HEK293 (cell line): Measurements from ENCODE around the gene METTL23.

Experiments used
- CTCF ChIA-PET: fragments of 350-600 bp; formaldehyde crosslinking; extraction: SDS; loops from one replicate; lab custom pipeline; 2021; ENCODE audit warnings: antibody characterized with exemption; lab: Yijun Ruan, JAX
- POLR2A ChIA-PET: fragments of 300-600 bp; formaldehyde crosslinking; extraction: SDS; loops from one replicate; lab custom pipeline; 2020; ENCODE audit warnings: antibody characterized with exemption, inconsistent platforms; lab: Yijun Ruan, JAX
- H3K27ac ChIP-seq: fragments of 200-500 bp; sonication (Bioruptor generic); 2 replicates; pipeline ENCODE4 v1.5.1; 2014; ENCODE audit warnings: low read depth, low read length, control low read depth, inconsistent platforms; ENCODE audit errors: extremely low read depth
- H3K36me3 ChIP-seq, 2 experiments: fragments of 200-500 bp in 1 of 2; sonication (Bioruptor generic) in 1 of 2; 1 replicate in 1 of 2; 2 replicates in 1 of 2; pipeline ENCODE4 v1.5.1; 2014 to 2017; ENCODE audit warnings: inconsistent platforms in 2 of 2, low read length in 2 of 2; ENCODE audit not compliant: control insufficient read depth in 2 of 2, insufficient read depth in 1 of 2
- H3K4me1 ChIP-seq: fragments of 200-500 bp; sonication (Bioruptor generic); 2 replicates; pipeline ENCODE4 v1.5.1; 2014; ENCODE audit warnings: mild to moderate bottlenecking, low read length, inconsistent platforms; ENCODE audit not compliant: control insufficient read depth, insufficient read depth
- H3K4me3 ChIP-seq: 2 replicates; pipeline ENCODE4 v1.5.1; 2011; ENCODE audit warnings: low read depth, mild to moderate bottlenecking, control low read depth, low read length, moderate library complexity
- H3K9me3 ChIP-seq: fragments of 200-500 bp; sonication (Bioruptor generic); 2 replicates; pipeline ENCODE4 v1.5.1; 2014; ENCODE audit warnings: low read depth, low read length, inconsistent platforms; ENCODE audit not compliant: control insufficient read depth, insufficient read depth
- ATF2 ChIP-seq: fragments of 450-650 bp; formaldehyde crosslinking; IDR thresholded peaks from 2 replicates; pipeline ENCODE4 v1.5.1; 2016; ENCODE audit warnings: missing biosample characterization, missing genetic modification characterization, low read depth
- ZBTB1 ChIP-seq: fragments of 450-650 bp; formaldehyde crosslinking; IDR thresholded peaks from 2 replicates; pipeline ENCODE4 v1.5.1; 2016; ENCODE audit warnings: missing biosample characterization, missing genetic modification characterization
- ZFP37 ChIP-seq: fragments of 450-650 bp; formaldehyde crosslinking; IDR thresholded peaks from 2 replicates; pipeline ENCODE4 v1.5.1; 2016; ENCODE audit warnings: missing biosample characterization, missing genetic modification characterization
- ZNF132 ChIP-seq: fragments of 450-650 bp; formaldehyde crosslinking; IDR thresholded peaks from 2 replicates; pipeline ENCODE4 v1.5.1; 2017; ENCODE audit warnings: missing biosample characterization, missing genetic modification characterization, borderline replicate concordance
- ZNF169 ChIP-seq: fragments of 450-650 bp; formaldehyde crosslinking; IDR thresholded peaks from 2 replicates; pipeline ENCODE4 v1.5.1; 2016; ENCODE audit warnings: missing biosample characterization, missing genetic modification characterization
- ZNF174 ChIP-seq: fragments of 450-650 bp; formaldehyde crosslinking; IDR thresholded peaks from 2 replicates; pipeline ENCODE4 v1.5.0; 2017; ENCODE audit warnings: missing biosample characterization, mild to moderate bottlenecking, missing genetic modification characterization
- ZNF26 ChIP-seq: fragments of 450-650 bp; formaldehyde crosslinking; IDR thresholded peaks from 2 replicates; pipeline ENCODE4 v1.5.1; 2016; ENCODE audit warnings: missing biosample characterization, missing genetic modification characterization
- ZNF274 ChIP-seq, 2 experiments: fragments of 200-500 bp in 1 of 2; fragments of 450-650 bp in 1 of 2; sonication (Bioruptor generic) in 1 of 2; formaldehyde crosslinking in 1 of 2; IDR thresholded peaks; 2 replicates each; pipeline versions ENCODE4 v1.5.1 to v1.6.1; 2014 to 2016; ENCODE audit warnings: borderline replicate concordance in 1 of 2, inconsistent platforms in 1 of 2, low read length in 1 of 2, missing biosample characterization in 1 of 2, missing genetic modification characterization in 1 of 2
- ZNF366 ChIP-seq: fragments of 450-650 bp; formaldehyde crosslinking; conservative IDR thresholded peaks from 2 replicates; pipeline ENCODE4 v1.5.1; 2016; ENCODE audit warnings: missing biosample characterization, missing genetic modification characterization
- ZNF510 ChIP-seq: fragments of 450-650 bp; formaldehyde crosslinking; IDR thresholded peaks from 2 replicates; pipeline ENCODE4 v1.5.1; 2018; ENCODE audit warnings: mild to moderate bottlenecking, missing genetic modification characterization, missing biosample characterization; ENCODE audit not compliant: insufficient replicate concordance
- ZNF555 ChIP-seq: fragments of 450-650 bp; formaldehyde crosslinking; conservative IDR thresholded peaks from 2 replicates; pipeline ENCODE4 v1.5.1; 2017; ENCODE audit warnings: missing biosample characterization, mild to moderate bottlenecking, missing genetic modification characterization, inconsistent platforms
- ZNF658 ChIP-seq: fragments of 450-650 bp; formaldehyde crosslinking; IDR thresholded peaks from 2 replicates; pipeline ENCODE4; 2016; ENCODE audit warnings: missing biosample characterization, missing genetic modification characterization
- ZNF670 ChIP-seq: fragments of 450-650 bp; formaldehyde crosslinking; IDR thresholded peaks from 2 replicates; pipeline ENCODE4 v1.5.1; 2016; ENCODE audit warnings: missing biosample characterization, missing genetic modification characterization, low read depth
- ZNF747 ChIP-seq: fragments of 450-650 bp; formaldehyde crosslinking; IDR thresholded peaks from 2 replicates; pipeline ENCODE4 v1.5.1; 2016; ENCODE audit warnings: missing biosample characterization, missing genetic modification characterization
- ZNF76 ChIP-seq: fragments of 450-650 bp; formaldehyde crosslinking; IDR thresholded peaks from 2 replicates; pipeline ENCODE4; 2016; ENCODE audit warnings: low read depth, missing biosample characterization, missing genetic modification characterization, borderline replicate concordance
- ZSCAN16 ChIP-seq: fragments of 450-650 bp; formaldehyde crosslinking; IDR thresholded peaks from 2 replicates; pipeline ENCODE4 v1.5.1; 2016; ENCODE audit warnings: missing biosample characterization, missing genetic modification characterization
- TF ChIP-seq, protein P1 (sequence below): fragments of 450-650 bp; formaldehyde crosslinking; IDR thresholded peaks from 2 replicates; pipeline ENCODE4 v1.5.1; 2016; ENCODE audit warnings: missing biosample characterization, missing genetic modification characterization
- TF ChIP-seq, protein P2 (sequence below): fragments of 450-650 bp; formaldehyde crosslinking; IDR thresholded peaks from 2 replicates; pipeline ENCODE4 v1.5.1; 2016; ENCODE audit warnings: missing biosample characterization, missing genetic modification characterization

METTL23 gene

GRCh38 chr17:76742958-76743357 lies 16.3 kb downstream of the METTL23 start:
- TF ChIP-seq ATF2 (tag by site-specific recombination), result no peak
- TF ChIP-seq ZNF174 (tag by site-specific recombination), result no peak
- no peak for TF ChIP-seq ZNF132
- no peak for TF ChIP-seq ZFP37 (tag by site-specific recombination)
- no peak for TF ChIP-seq ZNF670 (tag by site-specific recombination)
- no peak for TF ChIP-seq ZSCAN16 (tag by site-specific recombination)
- no peak for TF ChIP-seq ZNF366 (tag by site-specific recombination)
- TF ChIP-seq ZBTB1 (tag by site-specific recombination), result no peak
- no peak for TF ChIP-seq ZNF274 (IDR thresholded peaks at IDR 0.05; ENCODE audit: low read length)
- no peak for TF ChIP-seq ZNF274 (tag by site-specific recombination; IDR thresholded peaks at IDR 0.05; ENCODE audit: borderline replicate concordance)
- TF ChIP-seq, protein P1, sequence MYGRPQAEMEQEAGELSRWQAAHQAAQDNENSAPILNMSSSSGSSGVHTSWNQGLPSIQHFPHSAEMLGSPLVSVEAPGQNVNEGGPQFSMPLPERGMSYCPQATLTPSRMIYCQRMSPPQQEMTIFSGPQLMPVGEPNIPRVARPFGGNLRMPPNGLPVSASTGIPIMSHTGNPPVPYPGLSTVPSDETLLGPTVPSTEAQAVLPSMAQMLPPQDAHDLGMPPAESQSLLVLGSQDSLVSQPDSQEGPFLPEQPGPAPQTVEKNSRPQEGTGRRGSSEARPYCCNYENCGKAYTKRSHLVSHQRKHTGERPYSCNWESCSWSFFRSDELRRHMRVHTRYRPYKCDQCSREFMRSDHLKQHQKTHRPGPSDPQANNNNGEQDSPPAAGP (tag by site-specific recombination), result no peak
- no peak for TF ChIP-seq ZNF658 (tag by site-specific recombination)
- no peak for TF ChIP-seq ZNF26
- no peak for TF ChIP-seq ZNF76
- Histone ChIP-seq H3K9me3 (no peaks in the 10 kb centered on the region), H3K27ac (no peak overlapping the region), H3K4me3 (no peak overlapping the region), H3K4me1 (peaks cover 9% of the 10 kb centered on the region; the same call in 1 of the 2 replicates), H3K36me3 (peaks cover 34 to 59% of the 10 kb centered on the region in 2 experiments)
- ChIA-PET CTCF (interaction anchor here (0.7 to 1.8 kb wide), 2 partner anchors 10 to 125 kb away, joined by 3 to 6 read pairs; partner anchors contain the start of gene MGAT5B), POLR2A (interaction anchor here (0.6 kb wide), 2 partner anchors 13 to 16 kb away, joined by 3 to 5 read pairs; no protein-coding TSS in a partner anchor)

GRCh38 chr17:76744747-76745146 lies 18.1 kb downstream of the METTL23 start:
- Histone ChIP-seq H3K36me3 (peaks cover 49 to 63% of the 10 kb centered on the region in 2 experiments), H3K27ac (no peak overlapping the region), H3K4me1 (peaks cover 4% of the 10 kb centered on the region; the same call in 1 of the 2 replicates), H3K4me3 (no peak overlapping the region), H3K9me3 (no peaks in the 10 kb centered on the region)
- TF ChIP-seq ZNF510 (tag by site-specific recombination) (no peak), ZNF555 (tag by site-specific recombination) (no peak), ZNF747 (tag by site-specific recombination) (no peak), ZNF670 (tag by site-specific recombination) (no peak), ZNF169 (tag by site-specific recombination) (no peak)
- TF ChIP-seq, protein P2, sequence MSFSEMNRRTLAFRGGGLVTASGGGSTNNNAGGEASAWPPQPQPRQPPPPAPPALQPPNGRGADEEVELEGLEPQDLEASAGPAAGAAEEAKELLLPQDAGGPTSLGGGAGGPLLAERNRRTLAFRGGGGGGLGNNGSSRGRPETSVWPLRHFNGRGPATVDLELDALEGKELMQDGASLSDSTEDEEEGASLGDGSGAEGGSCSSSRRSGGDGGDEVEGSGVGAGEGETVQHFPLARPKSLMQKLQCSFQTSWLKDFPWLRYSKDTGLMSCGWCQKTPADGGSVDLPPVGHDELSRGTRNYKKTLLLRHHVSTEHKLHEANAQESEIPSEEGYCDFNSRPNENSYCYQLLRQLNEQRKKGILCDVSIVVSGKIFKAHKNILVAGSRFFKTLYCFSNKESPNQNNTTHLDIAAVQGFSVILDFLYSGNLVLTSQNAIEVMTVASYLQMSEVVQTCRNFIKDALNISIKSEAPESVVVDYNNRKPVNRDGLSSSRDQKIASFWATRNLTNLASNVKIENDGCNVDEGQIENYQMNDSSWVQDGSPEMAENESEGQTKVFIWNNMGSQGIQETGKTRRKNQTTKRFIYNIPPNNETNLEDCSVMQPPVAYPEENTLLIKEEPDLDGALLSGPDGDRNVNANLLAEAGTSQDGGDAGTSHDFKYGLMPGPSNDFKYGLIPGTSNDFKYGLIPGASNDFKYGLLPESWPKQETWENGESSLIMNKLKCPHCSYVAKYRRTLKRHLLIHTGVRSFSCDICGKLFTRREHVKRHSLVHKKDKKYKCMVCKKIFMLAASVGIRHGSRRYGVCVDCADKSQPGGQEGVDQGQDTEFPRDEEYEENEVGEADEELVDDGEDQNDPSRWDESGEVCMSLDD (tag by site-specific recombination), result no peak
- POLR2A ChIA-PET, result no interaction called here
- CTCF ChIA-PET, result no interaction called here
